Esophagus muscularis mucosa (tissue), 4 donors: ENCODE measurements around the gene ZMYND19. TPM values are rescaled to one million over a fixed set of nuclear protein-coding genes. Genes with fewer than 3 reads are reported as not detected.

Experiments used
- DNase-seq: peaks from one replicate; pipeline ENCODE4 v3.0.0-alpha.2; 2017; ENCODE audit errors: extremely low spot score
- H3K27ac ChIP-seq, 4 donors: fragments of 200-600 bp; sonication (generic); replicated peaks in 1 of 4; 1 replicate in 3 of 4; 2 replicates in 1 of 4; pipeline ENCODE4 v1.5.1; 2016 to 2019; ENCODE audit warnings: mild to moderate bottlenecking in 1 of 4
- H3K27me3 ChIP-seq, 4 donors: fragments of 200-600 bp; sonication (generic); one replicate each; pipeline versions ENCODE4 v1.5.1 to v1.6.0; 2016 to 2019
- H3K36me3 ChIP-seq, 4 donors: fragments of 200-600 bp; sonication (generic); one replicate each; pipeline ENCODE4 v1.5.1; 2016 to 2019
- H3K4me1 ChIP-seq, 4 donors: fragments of 200-600 bp; sonication (generic); one replicate each; pipeline ENCODE4 v1.5.1; 2016 to 2019
- H3K4me3 ChIP-seq, 4 donors: fragments of 200-600 bp; sonication (generic); 1 replicate in 2 of 4; 2 replicates in 2 of 4; pipeline ENCODE4 v1.5.1; 2016 to 2019; ENCODE audit warnings: mild to moderate bottlenecking in 4 of 4, moderate library complexity in 1 of 4
- H3K9me3 ChIP-seq, 4 donors: fragments of 200-600 bp; sonication (generic); 1 replicate in 3 of 4; 2 replicates in 1 of 4; pipeline ENCODE4 v1.5.1; 2016 to 2019
- CTCF ChIP-seq, 3 experiments: fragments of 200-600 bp in 2 of 3; fragments of 450-650 bp in 1 of 3; sonication (generic) in 2 of 3; IDR thresholded peaks; one replicate each; pipeline ENCODE4 v1.5.1; 2017 to 2019; ENCODE audit warnings: antibody characterized with exemption in 3 of 3, mild to moderate bottlenecking in 2 of 3, moderate library complexity in 1 of 3
- EP300 ChIP-seq: sonication (generic); formaldehyde crosslinking; IDR thresholded peaks from one replicate; pipeline ENCODE4 v1.6.1; 2017; ENCODE audit warnings: antibody characterized with exemption
- POLR2A ChIP-seq: fragments of 450-650 bp; IDR thresholded peaks from one replicate; pipeline ENCODE4 v1.6.1; 2017; ENCODE audit warnings: antibody characterized with exemption, moderate library complexity, mild to moderate bottlenecking, low read depth
- POLR2AphosphoS5 ChIP-seq, 2 donors: sonication (generic); formaldehyde crosslinking; IDR thresholded peaks; one replicate each; pipeline ENCODE4 v1.6.1; 2017; ENCODE audit warnings: antibody characterized with exemption in 2 of 2
- WGBS: methylation state at CpG from one replicate; pipeline ENCODE4 v1.1.5; 2018; 5-methylcytosine and 5-hydroxymethylcytosine counted together
- intact Hi-C: fragments of 100-400 bp; cut with DNase I; formaldehyde crosslinking; loops from one replicate; pipeline ENCODE4 v1.15.1; 2023
- total RNA-seq, 4 donors: library from RNA; depleted of rRNA; stranded (reverse); fragments of >200 nt; gene quantifications; one replicate each; pipeline versions ENCODE4 v1.1.0 to v1.2.1, GENCODE V29; 2016

ZMYND19 gene
- total RNA-seq, 4 donors from 2014 or later, result 10.4 to 18.3 (median 13.7) TPM

DNA sequence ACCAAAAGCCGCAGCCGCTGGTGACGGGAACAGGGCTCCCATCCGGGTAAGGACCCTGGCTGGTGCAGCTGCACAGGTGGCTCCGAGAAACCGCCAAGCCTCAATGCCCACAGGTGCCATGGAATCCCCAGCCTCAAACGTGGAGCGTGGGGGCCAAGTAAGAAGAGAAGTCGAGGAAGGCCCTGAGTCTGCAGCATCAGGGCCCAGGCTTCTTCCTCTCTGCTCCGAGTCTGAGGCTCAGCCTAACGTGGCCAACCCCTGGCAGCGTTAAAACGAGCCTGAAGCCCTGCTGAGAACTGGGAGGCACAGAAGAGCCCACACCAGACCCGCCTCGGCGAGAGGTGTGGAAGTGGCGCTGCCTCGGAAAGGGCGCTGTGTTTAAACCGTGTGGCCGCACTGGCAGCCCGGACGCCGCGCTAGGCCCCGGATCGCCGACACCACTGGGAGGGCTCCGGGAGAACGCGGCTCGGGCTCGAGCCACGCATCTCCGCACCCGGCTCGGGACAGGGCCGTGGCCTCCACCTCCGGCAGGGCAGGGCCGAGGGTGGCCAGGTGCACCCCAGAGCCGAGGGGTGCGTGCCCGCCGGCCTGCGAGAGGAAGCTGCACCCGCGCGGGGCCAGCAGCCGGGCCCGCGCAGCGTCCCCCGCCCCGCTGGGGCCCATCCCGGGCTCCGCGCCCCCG is 730 bp downstream of the ZMYND19 start:
- Histone ChIP-seq H3K27me3 (no peaks in the 10 kb centered on the region), H3K4me3 (peak overlapping the region; percentile 64 to 95 (median 74)), H3K4me1 (peaks cover 15 to 34% (median 28%) of the 10 kb centered on the region in 4 donors), H3K27ac (peak overlapping the region in 3 of 4 donors; percentile 24 to 71 (median 65)), H3K36me3 (peaks cover 11 to 40% (median 35%) of the 10 kb centered on the region in 4 donors), H3K9me3 (no peaks in the 10 kb centered on the region)
- no peak for DNase-seq
- WGBS, result 37% methylated on average over 12 of the region's 58 CpGs
- intact Hi-C loops, result no loop called here
- TF ChIP-seq POLR2A, result no peak
- TF ChIP-seq POLR2AphosphoS5 (IDR thresholded peaks at IDR 0.05), result no peak
- no peak for TF ChIP-seq EP300
- TF ChIP-seq CTCF (IDR thresholded peaks at IDR 0.05), result no peak

- Histone ChIP-seq H3K27me3 (no peaks in the 10 kb centered on the region), H3K36me3 (peaks cover 11 to 47% (median 42%) of the 10 kb centered on the region in 4 donors), H3K4me1 (peaks cover 15 to 34% (median 28%) of the 10 kb centered on the region in 4 donors), H3K4me3 (peak overlapping the region in 3 of 4 donors; percentile 64 to 81 (median 68)), H3K27ac (no peak overlapping the region), H3K9me3 (no peaks in the 10 kb centered on the region)
- intact Hi-C loops, result no loop called here
- 91% methylated on average over 6 of the region's 6 CpGs for WGBS
- no peak for DNase-seq
- TF ChIP-seq POLR2AphosphoS5 (IDR thresholded peaks at IDR 0.05), result no peak
- no peak for TF ChIP-seq EP300
- no peak for TF ChIP-seq POLR2A
- no peak for TF ChIP-seq CTCF (IDR thresholded peaks at IDR 0.05)
Measured at GRCh38 chr9:137588891-137589290, 1.4 kb downstream of the ZMYND19 start.

DNA sequence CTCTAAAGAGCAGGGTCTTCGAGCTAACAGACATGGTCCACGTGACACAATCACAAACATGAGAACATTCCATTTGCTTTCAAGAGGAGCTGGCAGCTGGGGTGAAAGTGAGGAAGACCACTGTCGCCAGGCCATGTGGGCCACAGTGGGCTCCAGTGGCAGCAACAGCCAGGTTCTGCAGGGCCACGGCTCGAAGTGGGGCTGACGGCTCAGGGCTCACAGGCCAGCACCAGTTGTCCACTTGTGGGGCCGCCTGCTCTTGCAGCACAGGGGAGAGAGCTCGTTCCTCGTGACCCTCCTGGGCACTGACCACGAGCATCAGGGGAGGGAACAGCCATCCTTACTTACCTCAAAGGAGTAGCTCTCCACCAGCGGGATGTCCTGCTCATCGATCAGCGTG is 2.0 kb downstream of the ZMYND19 start:
- peaks cover 12 to 53% (median 45%) of the 10 kb centered on the region in 4 donors for H3K36me3 ChIP-seq

DNA sequence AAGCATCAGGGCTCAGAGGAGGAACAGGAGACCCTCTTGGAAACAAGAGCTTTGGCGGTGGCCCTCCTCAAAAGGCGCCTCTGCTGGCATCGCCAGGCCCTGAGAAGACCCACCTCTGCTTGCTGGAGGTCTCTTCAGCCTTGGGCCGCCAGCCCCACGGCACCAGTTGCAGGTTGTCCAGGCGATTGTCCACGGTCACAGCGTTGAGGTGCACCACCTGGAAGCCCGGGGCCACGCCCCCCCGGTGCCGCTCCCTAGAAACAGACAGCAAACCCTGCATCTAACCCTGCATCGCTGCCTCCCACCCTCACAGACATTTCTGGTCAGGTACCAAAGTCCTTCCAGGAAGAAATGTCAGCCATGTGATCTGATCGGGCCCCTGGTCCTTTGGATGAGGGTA is 3.5 kb downstream of the ZMYND19 start:
- no peaks in the 10 kb centered on the region for H3K9me3 ChIP-seq
- peaks cover 19 to 68% (median 59%) of the 10 kb centered on the region in 4 donors for H3K36me3 ChIP-seq
- no peak overlapping the region for H3K27ac ChIP-seq
- WGBS, result 95% methylated on average over 9 of the region's 14 CpGs
- no peak for DNase-seq
- TF ChIP-seq POLR2AphosphoS5 (IDR thresholded peaks at IDR 0.05) (no peak), POLR2A (no peak), EP300 (no peak), CTCF (IDR thresholded peaks at IDR 0.05) (no peak)
- peaks cover 15 to 34% (median 28%) of the 10 kb centered on the region in 4 donors for H3K4me1 ChIP-seq
- intact Hi-C loops, result no loop called here
- H3K27me3 ChIP-seq, result no peaks in the 10 kb centered on the region
- no peak overlapping the region for H3K4me3 ChIP-seq

More for the DNA sequence above, 2.0 kb downstream of the ZMYND19 start:
- Histone ChIP-seq H3K27ac (no peak overlapping the region), H3K27me3 (no peaks in the 10 kb centered on the region), H3K4me3 (no peak overlapping the region), H3K9me3 (no peaks in the 10 kb centered on the region), H3K4me1 (peaks cover 15 to 34% (median 28%) of the 10 kb centered on the region in 4 donors)
- DNase-seq, result no peak
- TF ChIP-seq POLR2AphosphoS5 (IDR thresholded peaks at IDR 0.05) (no peak), POLR2A (no peak), CTCF (IDR thresholded peaks at IDR 0.05) (no peak), EP300 (no peak)
- WGBS, result 97% methylated on average over 13 of the region's 13 CpGs
- intact Hi-C loops, result no loop called here
